ENCODE results near the gene MRPL3.

MRPL3 gene

DNA sequence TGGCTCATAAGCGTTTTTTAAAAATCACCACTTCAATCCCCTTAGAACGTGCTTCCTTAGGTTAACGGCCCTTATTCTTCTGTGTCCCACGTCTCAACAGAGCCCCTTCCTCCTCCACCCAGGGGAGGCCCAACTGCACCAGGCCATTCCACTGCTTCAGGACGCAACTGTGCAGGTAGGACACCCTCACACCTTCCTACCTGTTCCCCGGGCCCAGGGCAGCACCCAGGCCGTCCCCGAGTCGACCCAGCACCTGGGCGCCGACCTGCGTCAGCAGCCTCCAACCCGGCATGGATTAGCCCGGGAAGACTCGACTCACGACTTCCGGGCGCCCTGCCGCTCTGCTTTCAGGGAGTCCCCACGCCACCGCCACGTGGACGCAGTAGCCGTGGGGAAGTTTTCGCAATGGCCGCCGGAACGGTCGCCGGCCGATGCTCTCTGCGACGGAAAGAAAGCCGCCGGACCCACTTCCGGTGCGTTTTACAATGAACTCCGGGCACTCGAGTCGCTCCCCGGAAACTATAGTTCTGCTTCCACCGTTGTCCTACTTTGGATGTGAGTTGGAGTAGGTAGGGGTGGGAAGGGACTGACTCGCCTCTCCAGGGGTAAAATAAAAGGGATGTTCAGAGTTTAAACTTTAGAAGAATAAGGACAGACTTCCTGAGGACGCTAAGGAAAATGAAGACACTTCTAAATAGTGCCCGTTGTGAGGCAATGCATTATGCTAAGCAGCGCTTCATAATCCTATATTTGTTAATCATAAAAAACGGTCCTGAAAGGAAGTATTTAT is at the start of gene MRPL3:
Gene MRPL3, minus strand, starts transcription at position 442 of the 790 bp plus-strand sequence. Its CDS starts 150 bp downstream, at position 292.
- peak; percentile 71 for DNase-seq

- DNase-seq = no peak
These were observed 49.0 kb upstream of the MRPL3 start for GRCh38 chr3:131551761-131552160.

- no peak for DNase-seq
These were observed 48.0 kb upstream of the MRPL3 start for GRCh38 chr3:131550562-131551465.

GRCh38 chr3:131549340-131549739 is 46.6 kb upstream of the MRPL3 start:
- no peak for DNase-seq

GRCh38 chr3:131547585-131547984 is 44.8 kb upstream of the MRPL3 start:
- no peak for DNase-seq

DNA sequence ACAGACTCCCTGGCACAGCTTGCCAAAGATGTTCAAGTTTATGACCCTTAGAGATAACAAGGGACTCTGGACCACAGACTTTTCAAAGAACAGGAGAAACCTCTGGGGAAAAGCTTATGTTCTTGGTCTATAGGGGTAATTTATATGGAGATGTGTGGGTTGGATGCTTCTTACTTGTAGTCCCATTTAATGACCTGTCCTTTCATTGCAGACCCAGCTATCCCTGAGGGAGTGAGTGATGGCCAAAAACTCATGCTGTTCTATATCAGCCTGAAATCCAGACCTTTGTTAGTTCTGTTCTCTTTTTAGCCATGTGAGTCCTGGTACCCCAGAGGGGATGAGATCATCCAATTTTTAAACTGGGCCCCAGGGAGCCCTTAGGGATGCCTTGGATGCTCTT is 43.7 kb upstream of the MRPL3 start:
- no peak for DNase-seq

DNA sequence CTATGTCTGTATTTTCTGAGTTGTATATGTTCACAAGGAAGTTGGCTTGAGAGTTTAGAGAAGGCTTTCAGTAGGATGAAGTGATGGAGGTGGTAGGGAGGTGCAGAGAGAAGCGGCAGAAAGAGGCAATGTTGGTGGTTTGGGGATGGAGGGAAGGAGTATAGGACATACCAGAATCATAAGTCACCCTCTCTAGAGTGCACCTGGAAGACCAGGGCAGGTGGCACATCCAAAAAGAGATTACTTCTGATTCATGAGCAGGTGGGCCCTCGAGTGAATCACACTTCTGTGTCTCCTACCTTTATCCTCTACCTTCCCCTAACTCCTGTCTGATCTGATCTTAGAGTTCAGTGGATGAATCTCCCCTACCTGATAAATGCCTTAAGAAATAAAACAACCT is 41.8 kb upstream of the MRPL3 start:
- DNase-seq = no peak

GRCh38 chr3:131543714-131544113 is 40.9 kb upstream of the MRPL3 start:
- DNase-seq = no peak

DNA sequence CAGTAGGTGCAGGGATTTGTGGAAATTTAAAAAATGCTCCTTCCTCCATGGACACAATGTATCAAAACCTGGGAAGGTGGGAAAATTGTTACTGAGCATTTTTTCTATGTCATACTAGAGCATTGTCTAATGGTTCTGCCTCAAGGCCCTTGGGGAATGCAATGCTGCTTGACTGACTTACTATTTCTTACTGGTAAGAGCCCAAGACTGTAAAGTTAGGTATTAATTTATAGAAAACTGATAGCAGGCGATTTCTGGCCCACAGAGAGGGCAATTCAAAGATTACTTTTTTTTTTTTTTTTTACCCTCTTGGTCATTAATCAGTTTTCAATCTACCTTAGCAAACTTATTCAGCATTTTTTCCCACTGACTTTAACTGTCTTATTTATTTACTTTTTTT is 38.5 kb upstream of the MRPL3 start:
- DNase-seq = no peak

DNA sequence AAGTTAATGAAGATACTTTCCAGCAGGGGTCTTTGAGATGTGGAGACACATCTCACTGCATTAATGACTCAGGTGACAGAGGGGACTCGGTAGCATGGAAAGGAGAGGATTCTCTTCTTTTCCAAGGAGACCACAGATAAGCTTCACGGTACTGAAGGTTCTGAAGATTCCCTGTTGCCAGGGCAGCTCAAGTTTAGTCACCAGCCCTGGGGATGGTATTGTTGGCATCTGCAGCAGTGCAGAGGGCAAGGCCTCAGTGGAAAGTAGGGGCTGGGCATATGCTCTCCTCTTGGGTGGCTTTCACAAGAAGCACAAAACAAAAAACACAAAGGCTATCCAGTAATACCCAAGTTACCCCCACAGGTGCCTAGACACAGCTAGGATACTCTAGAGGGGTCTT is 38.0 kb upstream of the MRPL3 start:
- no peak for DNase-seq

- no peak for DNase-seq
These were observed 37.4 kb upstream of the MRPL3 start for GRCh38 chr3:131540143-131540542.

- DNase-seq = no peak
These were observed 36.2 kb upstream of the MRPL3 start for GRCh38 chr3:131538968-131539367.

GRCh38 chr3:131537531-131537930 is 34.8 kb upstream of the MRPL3 start:
- no peak for DNase-seq

DNA sequence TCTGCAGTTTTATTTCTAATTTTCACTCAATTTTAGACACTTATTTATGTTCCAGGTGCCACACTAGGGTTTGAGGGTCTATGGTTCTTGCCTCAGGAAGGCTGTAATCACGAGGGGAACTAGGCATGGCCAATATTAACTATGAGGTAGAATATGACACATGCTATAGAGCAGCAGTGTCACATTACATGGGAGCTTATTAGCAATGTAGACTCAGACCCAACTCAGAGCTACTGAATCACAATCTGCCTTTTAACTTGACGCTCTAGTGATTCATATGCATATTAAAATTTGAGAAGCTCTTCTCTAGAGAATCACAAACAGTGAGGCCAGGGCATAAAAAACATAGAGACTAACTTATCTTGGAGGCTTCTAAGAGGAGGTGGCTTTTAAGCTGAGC is 32.8 kb upstream of the MRPL3 start:
- DNase-seq = no peak

GRCh38 chr3:131535131-131535530 is 32.4 kb upstream of the MRPL3 start:
- no peak for DNase-seq

DNA sequence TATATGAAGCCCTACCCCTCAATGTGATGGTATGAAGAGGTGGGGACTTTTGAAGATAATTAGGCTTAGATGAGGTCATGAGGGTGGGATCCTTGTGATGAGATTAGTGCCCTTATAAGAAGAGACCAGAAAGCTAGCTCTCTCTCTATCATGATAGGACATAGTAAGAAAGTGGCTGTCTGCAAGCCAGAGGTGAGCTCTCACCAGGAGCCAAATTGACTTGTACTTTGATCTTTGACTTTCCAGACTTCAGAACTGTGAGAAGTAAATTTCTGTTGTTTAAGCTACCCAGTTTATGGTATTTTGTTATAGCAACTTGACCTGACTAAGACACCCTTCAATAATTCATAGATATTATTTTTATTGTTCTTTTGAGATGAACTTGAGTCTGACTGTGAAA is 29.9 kb upstream of the MRPL3 start:
- no peak for DNase-seq

GRCh38 chr3:131530843-131531242 is 28.1 kb upstream of the MRPL3 start:
- DNase-seq = no peak

- no peak for DNase-seq
These were observed 27.6 kb upstream of the MRPL3 start for GRCh38 chr3:131530388-131530787.

DNA sequence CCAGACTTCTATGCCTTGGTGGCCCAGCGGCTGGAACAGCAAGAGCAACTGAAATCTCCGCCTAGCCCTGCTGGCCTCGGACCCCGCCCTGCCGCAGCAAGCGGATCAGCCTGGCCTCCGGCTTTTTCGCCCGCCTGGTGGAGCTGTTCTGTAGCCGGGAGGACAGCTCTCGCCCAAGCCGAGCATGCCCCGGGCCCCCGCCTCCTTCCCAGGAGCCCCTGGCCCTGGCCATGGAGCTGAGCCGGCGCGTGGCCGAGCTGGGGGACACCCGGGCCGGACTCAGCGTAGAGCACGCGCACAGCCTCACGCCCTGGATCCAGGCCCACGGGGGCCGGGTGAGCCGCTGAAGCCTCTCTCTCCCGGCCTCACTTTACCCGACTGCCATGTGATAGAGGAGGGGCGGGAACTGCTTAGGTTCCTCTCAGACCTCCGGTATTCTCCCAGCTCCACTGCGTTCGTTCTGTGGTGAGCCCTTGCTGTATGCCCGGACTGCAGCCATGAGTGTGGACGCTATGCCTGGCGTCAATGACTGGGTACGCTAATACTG is 24.1 kb upstream of the MRPL3 start:
- no peak for DNase-seq

GRCh38 chr3:131518680-131519079 is 15.9 kb upstream of the MRPL3 start:
- DNase-seq = no peak

DNA sequence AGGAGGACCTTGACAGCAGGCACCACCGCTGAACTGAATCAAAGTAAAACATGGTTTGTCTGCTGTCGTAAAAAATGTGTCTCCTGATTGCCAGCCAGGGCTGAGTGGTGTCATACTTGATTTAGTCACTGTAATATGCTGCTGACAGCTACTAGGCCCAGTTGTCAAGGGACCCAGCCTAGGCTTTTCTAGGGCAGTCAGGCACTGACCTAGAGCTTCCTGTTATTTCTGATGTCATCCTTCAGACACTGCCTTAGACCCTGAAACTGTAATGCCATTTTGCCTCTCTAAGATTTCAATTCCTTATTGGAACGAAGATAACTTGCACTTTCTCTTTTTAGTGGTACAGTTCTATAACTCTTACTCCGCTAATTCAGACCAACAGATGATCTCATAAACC is 2.6 kb upstream of the MRPL3 start:
- DNase-seq = no peak

DNA sequence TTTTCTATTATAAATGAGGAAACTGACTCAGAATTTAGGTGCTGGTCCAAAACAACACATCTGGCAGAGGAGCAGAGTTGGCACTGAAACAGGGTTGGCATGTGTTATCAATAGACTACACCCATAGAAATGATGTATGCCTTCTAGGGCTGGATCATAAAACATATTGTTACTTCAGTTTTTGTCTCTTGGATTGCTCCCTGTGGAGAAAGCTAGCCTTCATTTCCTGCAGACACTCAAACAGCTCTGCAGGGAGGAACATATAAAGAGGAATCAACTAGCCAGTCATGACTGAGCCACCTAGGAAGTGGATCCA is 507 bp upstream of the MRPL3 start:
- no peak for DNase-seq

DNA sequence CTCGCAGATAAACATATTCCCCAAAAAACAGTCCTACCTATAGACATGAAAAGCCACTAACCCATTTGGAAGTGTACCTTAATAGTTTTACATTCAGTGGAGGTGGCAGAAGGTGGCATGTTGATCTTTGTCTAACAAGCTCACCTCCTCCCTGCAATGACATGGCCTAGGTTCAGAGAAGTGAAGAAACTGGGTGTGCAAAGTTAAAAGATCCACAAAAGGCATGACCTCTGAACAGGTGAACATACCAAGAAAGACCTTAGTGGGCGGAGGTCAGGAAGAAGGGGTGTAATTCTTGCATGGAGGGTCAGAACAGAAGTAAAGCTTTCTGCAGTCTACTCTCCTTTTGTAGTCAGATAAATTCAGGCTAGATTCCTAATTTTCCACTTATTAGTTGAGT is 822 bp downstream of the MRPL3 start:
- no peak for DNase-seq

GRCh38 chr3:131494706-131495105 is 8.1 kb downstream of the MRPL3 start:
- DNase-seq = no peak
